Suprapubic skin (tissue), 2 donors: Measurements from ENCODE around the gene PRELID1.

Experiments used
- EP300 ChIP-seq: sonication (generic); formaldehyde crosslinking; IDR thresholded peaks from one replicate; pipeline ENCODE4 v1.6.1; 2017; ENCODE audit warnings: antibody characterized with exemption
- POLR2A ChIP-seq, 2 donors: fragments of 450-650 bp; IDR thresholded peaks; one replicate each; pipeline ENCODE4 v1.6.1; 2017; ENCODE audit warnings: antibody characterized with exemption in 2 of 2, mild to moderate bottlenecking in 2 of 2, moderate library complexity in 2 of 2

GRCh38 chr5:177344891-177345290 lies 41.3 kb downstream of the PRELID1 start:
- TF ChIP-seq EP300 = no peak
- TF ChIP-seq POLR2A (IDR thresholded peaks at IDR 0.05) = no peak
